A673 (cell line): ENCODE data around the gene CDX1.

Experiments used
- CTCF ChIP-seq: fragments of 300-800, 200-600 bp; sonication (generic); conservative IDR thresholded peaks from 2 replicates; pipeline ENCODE4 v1.5.1; 2017; ENCODE audit warnings: low read depth, mild to moderate bottlenecking, antibody characterized with exemption, low read length, moderate library complexity, mixed read lengths
- EZH2 ChIP-seq: fragments of 200-600 bp; sonication (generic); IDR thresholded peaks from 2 replicates; pipeline ENCODE4 v1.6.1; 2017; ENCODE audit warnings: borderline replicate concordance, low read depth, mild to moderate bottlenecking, mixed read lengths, antibody characterized with exemption, low read length; ENCODE audit not compliant: poor library complexity, severe bottlenecking

DNA sequence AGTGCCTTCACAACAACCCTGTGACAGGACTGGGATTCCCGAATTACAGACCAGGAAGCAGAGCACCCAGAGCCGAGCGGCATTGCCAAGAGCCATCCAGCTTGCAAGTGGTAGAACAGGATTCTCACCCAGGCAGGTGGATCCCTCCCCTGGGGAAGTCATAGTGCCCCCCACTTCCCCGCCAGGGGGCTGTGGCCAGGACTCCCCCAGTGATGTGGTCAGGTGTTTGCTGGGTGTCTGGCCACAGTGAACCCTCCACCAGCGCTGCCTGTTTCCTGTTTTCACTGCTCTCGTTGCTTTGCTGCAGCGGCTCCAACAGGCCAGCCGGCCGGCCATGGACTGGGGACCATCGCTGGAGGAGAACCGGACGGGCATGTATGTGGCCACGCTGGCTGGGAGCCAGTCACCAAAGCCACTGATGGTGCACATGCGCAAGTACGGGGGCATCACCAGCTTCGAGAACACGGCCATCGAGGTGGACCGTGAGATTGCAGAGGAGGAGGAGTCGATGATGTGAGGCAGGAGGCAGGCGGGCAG lies 42.6 kb downstream of the CDX1 start:
- TF ChIP-seq CTCF (no peak), EZH2 (no peak)
